Measurements from ENCODE around the gene LUZP4. TPM values are rescaled to one million over a fixed set of nuclear protein-coding genes. Genes with fewer than 3 reads are reported as not detected.

LUZP4 gene
- polyA plus RNA-seq, 1 of the 3 experiments (the other 2 are of a cell fraction) = not detected

- no peak for TF ChIP-seq MAX (IDR thresholded peaks at IDR 0.05; ENCODE audit: low read depth)
- no peak for TF ChIP-seq EZH2phosphoT487 (IDR thresholded peaks at IDR 0.05; ENCODE audit: borderline replicate concordance, low read depth)
- TF ChIP-seq RAD21 (IDR thresholded peaks at IDR 0.05; ENCODE audit: low read length) = no peak
- TF ChIP-seq ELF1 (IDR thresholded peaks at IDR 0.05) = no peak
- TF ChIP-seq PBX3 (IDR thresholded peaks at IDR 0.05) = no peak
Measured at GRCh38 chrX:115318139-115318538, 28.6 kb downstream of the LUZP4 start (continued).

GRCh38 chrX:115322375-115322774 lies 32.9 kb downstream of the LUZP4 start:
- Histone ChIP-seq H3K4me3 (ENCODE audit: low read depth in 2 of 2, low read length in 1 of 2) (no peak overlapping the region), H3K79me2 (ENCODE audit: insufficient read depth) (no peaks in the 10 kb centered on the region), H3K36me3 (replicated peaks in 1 of 2; ENCODE audit: control insufficient read depth in 1 of 2, insufficient read depth in 2 of 2, low read length in 1 of 2) (no peaks in the 10 kb centered on the region), H3K4me1 (ENCODE audit: control insufficient read depth in 1 of 2, insufficient read depth in 2 of 2, low read depth in 1 of 2, low read length in 1 of 2) (no peaks in the 10 kb centered on the region), H3K9me2 (no peaks in the 10 kb centered on the region), H4K20me1 (ENCODE audit: insufficient read depth) (no peaks in the 10 kb centered on the region), H3K4me2 (no peak overlapping the region), H2AFZ (ENCODE audit: low read depth) (no peak overlapping the region), H3K27ac (ENCODE audit: low read depth in 2 of 2, low read length in 1 of 2) (no peak overlapping the region), H3K9me3 (no peaks in the 10 kb centered on the region), H3F3A (replicated peaks; ENCODE audit: insufficient read depth) (no peaks in the 10 kb centered on the region), H3K27me3 (ENCODE audit: insufficient read depth) (no peaks in the 10 kb centered on the region; the same call in 1 of the 2 replicates), H3K9ac (no peak overlapping the region)
- POLR2A ChIA-PET = no interaction called here
- CTCF ChIA-PET = interaction anchor here (1.2 to 1.4 kb wide), 2 partner anchors 8 to 321 kb away, joined by 3 to 7 read pairs; no protein-coding TSS in a partner anchor
- no peak for DNase-seq
- TF ChIP-seq FOXJ3 (CRISPR knock-in tag; IDR thresholded peaks at IDR 0.05) (no peak), ZBTB33 (IDR thresholded peaks at IDR 0.05; ENCODE audit: borderline replicate concordance, low read depth) (no peak), GATA2 (CRISPR knock-in tag; IDR thresholded peaks at IDR 0.05) (no peak), SMC3 (IDR thresholded peaks at IDR 0.05; ENCODE audit: low read depth, low read length) (no peak), FOXM1 (IDR thresholded peaks at IDR 0.05; ENCODE audit: low read depth) (no peak), IRF3 (IDR thresholded peaks at IDR 0.05; ENCODE audit: low read depth, low read length) (no peak), NRF1 (IDR thresholded peaks at IDR 0.05; ENCODE audit: low read depth, low read length) (no peak), RCOR1 (IDR thresholded peaks at IDR 0.05; ENCODE audit: low read length) (no peak), GABPA (IDR thresholded peaks at IDR 0.05; ENCODE audit: low read depth) (no peak), YY1 (IDR thresholded peaks at IDR 0.05; ENCODE audit: low read depth) (no peak), NFIC (IDR thresholded peaks at IDR 0.05; ENCODE audit: borderline replicate concordance) (no peak), POLR2AphosphoS5 (IDR thresholded peaks at IDR 0.05; ENCODE audit: low read depth, low read length) (no peak), RAD21 (IDR thresholded peaks at IDR 0.05; ENCODE audit: low read length) (no peak), CHD2 (IDR thresholded peaks at IDR 0.05; ENCODE audit: low read length, partially characterized antibody) (no peak), CTCF (IDR thresholded peaks at IDR 0.05) (no peak), JUND (IDR thresholded peaks at IDR 0.05) (no peak), TAF1 (IDR thresholded peaks at IDR 0.05; ENCODE audit: borderline replicate concordance, low read depth, low read length) (no peak)

All from SK-N-SH (cell line).